Measurements from ENCODE around the gene CCP110.

- TF ChIP-seq CTCF (CRISPR knock-in tag; IDR thresholded peaks at IDR 0.05) (no peak), GPN1 (CRISPR knock-in tag; IDR thresholded peaks at IDR 0.05; ENCODE audit: borderline replicate concordance) (no peak), SOX6 (IDR thresholded peaks at IDR 0.05) (no peak), SOX6 (CRISPR knock-in tag; IDR thresholded peaks at IDR 0.05) (no peak)
These were observed 4.9 kb downstream of the CCP110 start for GRCh38 chr16:19528666-19529065.
